CD4-positive, alpha-beta T cell treated with Interleukin-10 for 1 hour (primary cell): ENCODE data around the gene LSM4.
A peak's percentile ranks its signal among the peaks of the same experiment; 100 is the strongest.
"Not testable (repeated sequence)": the region's sequence is repeated elsewhere in the genome, so short reads cannot be mapped to it uniquely, and the experiment has no call there.

ENCODE experiments used
- DNase-seq: peaks from one replicate; pipeline ENCODE4 v3.0.0-alpha.2; 2020

The LSM4 gene

DNA sequence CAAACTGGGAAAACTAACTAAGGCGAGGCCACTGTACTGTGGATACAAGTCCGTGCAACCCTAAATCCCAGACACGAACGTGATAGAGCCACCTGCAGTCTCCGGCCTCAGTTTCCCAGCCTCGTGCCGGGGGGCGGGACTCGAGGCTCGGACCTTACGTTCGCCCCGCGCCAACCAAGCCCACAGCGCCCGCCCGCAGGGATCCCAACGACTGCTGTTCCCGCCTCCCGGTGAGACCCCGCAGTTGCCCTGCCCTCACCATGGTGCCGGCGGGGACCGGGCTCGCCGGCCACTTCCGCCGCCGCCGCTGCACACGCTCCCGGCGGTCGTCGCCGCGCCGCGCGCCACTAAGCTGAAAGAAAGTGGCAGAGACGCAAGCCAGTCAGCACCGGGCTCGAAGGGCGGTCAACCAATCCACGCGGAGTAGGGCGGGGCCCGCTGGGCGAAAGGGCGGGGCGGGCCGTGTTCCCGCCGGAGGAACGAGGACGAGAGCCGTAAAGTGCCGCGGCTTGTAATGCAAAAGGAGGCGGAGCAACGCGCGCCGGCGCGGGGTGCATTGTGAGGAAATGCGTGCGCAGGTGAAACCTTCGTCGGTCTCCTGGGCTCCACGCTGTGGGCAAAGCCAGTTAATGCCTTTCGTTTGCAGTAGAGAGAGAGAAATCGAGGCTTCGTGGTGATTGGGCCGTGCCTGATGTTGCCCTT is at the start of gene LSM4:
LSM4 (minus strand) TSS at position 318 of the 702 bp plus-strand sequence; CDS start at position 262, 56 bp downstream.
- peak; percentile 100 for DNase-seq

DNA sequence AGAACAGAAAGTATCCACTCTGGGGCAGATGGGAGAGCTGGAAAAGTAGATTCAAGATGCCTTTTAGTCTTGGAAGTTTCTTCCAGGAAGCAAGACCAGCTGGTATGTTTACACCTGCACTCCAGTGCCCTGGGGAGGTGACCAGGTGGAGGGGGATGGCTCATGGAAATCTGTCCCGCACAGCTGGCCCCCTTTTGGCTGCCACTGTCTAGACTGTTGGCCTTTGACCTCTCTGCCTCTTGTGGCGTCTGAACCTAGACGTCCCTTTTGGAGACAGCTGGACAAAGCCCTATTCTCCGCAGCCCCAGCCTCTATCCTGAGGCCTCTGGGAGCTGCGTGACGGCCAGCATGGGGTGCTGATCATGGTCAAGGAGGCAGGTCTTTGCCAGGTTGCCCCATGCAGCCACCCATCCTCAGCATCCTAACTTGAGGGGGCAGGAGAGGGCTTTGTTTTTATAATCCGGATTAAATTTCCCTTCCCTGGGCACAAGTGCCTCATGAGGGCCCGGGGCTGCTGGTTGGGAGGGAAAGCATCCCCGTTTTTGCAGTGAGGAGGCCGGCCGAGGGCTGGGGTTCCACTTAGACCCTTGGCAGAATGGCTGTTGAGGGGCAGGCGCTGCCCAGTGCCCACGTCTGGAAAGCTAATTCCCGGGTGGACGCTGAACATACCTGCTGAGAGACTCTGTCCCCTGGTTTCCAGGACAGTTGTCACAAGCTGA is 45.8 kb upstream of the LSM4 start:
- DNase-seq = no peak

DNA sequence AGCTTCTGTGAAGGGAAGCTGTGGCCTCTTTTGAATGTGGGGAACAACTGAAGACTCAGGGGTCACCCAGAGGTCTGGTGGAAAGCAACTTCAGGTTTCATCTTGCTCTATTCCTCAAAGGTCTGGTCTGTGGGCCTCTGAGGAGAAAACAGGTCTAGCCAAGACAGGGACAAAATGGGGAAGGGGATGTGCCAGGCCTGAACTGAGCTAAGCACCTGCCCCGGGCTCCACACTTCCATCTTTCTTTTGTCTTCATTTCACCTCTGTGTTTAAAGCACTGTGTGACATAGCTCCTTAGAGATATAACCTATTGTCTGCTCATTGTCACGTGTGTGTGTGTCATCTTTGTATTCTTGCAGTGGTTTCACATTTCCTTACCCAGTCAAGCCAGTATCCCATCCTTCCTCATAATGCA is 43.2 kb upstream of the LSM4 start:
- DNase-seq = no peak

DNA sequence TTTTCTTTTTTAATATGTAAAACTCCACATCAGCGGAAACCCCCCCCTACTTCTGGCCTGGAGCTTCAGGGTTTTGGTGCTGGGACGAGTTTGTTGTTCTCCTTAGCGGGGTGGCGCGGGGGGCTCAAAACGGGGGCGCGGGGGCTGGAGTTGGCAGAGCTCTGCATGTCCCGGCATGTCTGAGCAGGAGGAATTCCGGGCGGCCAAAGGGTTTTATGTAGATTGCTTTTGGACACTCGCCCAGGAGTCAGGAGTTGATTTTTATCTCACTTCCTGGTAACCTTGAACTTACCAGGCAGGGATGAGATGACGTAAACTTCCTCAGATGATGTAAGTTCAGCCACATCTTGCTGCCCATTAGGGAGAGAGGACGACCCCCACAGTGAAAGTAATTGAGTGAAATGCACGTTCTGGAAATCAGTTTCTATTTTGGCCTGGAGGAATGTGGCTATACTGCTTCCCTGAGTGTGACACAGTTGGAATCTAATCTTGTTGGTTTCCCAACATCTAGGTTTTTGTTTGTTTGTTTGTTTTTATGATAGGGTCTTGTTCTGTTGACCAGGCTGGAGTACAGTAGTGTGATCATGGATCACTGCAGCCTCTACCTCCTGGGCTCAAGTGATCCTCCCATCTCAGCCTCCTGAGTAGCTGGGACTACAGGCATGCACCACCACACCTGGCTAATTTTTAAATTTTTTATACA is 42.1 kb upstream of the LSM4 start:
- no peak for DNase-seq

DNA sequence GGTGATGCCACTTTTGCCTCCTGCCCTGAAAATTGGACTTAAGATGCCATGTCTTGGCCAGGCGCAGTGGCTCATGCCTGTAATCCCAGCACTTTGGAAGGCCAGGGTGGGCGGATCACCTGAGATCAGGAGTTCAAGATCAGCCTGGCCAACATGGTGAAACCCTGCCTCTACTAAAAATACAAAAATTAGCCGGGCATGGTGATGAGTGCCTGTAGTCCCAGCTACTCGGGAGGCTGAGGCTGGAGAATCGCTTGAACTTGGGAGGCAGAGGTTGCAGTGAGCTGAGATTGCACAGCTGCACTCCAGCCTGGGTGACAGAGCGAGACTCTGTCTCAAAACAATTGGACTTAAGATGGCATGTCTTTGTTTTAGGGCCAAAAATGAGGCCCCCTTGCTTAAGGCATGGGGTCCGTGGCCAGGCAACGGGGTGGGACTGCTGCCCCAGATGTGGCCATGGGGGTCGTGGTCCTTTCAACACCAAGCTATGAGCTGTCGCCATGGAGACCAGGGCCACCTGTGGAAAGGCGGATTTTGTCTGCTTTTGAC is 41.5 kb upstream of the LSM4 start:
- DNase-seq = not testable (repeated sequence)

DNA sequence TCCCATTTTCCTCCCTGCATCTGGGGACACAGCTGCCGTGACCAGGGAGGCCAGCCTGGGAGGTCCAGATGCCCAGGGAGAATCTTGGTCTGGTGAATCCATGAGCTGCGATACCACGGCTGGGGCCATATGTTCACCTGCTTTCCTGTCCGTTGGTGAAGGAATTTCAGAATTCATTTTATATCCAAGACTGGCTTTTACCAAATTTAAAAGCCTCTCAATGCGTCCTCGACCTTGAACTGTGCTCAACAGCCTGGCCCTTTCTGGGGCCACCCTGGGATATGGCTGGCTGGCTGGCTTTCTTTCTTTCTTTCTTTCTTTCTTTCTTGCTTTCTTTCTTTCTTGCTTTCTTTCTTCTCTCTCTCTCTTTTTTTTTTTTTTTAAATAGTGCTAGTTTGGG is 40.9 kb upstream of the LSM4 start:
- no peak for DNase-seq

DNA sequence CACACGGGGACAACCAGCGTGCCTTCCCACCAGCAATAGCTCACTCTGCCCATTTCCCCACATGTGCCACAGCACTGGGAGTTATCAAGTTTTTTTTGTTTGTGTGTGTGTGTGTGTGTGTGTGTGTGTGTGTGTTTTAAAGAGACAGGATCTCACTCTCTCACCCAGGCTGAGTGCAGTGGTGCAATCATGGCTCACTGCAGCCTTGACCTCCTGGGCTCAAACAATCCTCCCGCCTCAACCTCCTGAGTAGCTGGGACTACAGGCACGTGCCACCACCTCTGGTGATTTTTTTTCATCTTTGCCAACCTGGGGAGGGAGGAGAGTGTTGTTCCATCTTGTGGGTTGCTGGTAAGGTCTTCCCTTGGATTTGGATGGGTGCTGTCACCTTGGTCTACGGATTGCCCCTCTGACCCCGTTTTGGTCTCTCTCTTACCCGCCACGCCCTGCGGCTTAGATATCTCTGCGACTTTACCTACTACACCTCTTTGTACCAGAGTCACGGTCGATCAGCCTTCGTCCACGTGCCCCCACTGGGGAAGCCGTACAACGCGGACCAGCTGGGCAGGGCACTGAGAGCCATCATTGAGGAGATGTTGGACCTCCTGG is 40.2 kb upstream of the LSM4 start:
- DNase-seq = no peak

DNA sequence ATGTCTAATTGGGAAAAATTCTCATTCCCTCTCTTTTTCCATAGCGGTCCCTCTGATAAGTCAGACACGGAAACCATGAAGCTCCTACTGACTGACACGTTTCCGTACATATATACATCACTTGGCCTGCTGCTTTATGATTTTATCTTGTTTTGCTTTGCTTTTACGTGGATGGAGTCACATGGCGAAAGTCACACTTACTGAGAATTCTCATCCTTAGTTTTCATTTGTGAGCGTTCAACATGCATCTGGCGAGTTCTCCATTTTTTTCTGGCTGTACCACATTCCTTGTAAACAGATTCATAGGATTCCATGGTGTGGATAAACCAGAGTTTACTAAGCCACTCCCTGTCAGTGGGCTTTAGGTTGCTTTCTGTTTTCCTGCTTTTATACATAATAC is 38.8 kb upstream of the LSM4 start:
- no peak for DNase-seq

DNA sequence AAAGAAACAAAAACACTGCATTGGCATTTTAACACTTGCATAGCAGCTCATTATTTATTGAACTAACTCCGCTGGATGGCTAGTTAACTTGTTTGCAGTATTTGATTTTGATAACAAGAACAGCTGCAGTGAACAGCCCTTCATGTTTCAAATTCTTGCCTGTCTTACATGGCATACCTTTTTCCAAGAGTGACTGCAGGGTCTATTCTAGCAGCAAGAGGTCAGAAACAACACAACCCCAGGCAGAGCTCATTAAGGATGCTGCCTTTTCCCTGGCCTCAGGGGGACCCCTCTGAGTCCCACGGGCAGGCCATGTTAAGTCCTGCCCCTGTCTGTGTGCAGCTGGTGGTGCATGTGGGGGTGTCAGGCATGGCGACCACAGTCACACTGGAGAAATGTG is 34.2 kb upstream of the LSM4 start:
- no peak for DNase-seq

DNA sequence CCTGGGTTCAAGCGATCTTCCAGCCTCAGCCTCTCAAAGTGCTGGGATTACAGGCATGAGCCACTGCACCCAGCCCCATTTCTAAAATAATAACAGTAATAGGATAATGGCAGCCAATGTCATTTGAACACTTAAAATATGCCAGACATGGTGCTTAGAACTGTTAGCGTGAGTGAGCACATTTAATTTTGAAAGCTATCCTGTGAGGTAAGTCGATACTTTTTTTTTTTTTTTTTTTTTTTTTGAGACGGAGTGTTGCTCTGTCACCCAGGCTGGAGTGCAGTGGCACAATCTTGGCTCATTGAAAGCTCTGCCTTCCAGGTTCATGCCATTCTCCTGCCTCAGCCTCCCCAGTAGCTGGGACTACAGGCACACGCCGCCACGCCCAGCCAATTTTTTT is 31.9 kb upstream of the LSM4 start:
- DNase-seq = not testable (repeated sequence)

DNA sequence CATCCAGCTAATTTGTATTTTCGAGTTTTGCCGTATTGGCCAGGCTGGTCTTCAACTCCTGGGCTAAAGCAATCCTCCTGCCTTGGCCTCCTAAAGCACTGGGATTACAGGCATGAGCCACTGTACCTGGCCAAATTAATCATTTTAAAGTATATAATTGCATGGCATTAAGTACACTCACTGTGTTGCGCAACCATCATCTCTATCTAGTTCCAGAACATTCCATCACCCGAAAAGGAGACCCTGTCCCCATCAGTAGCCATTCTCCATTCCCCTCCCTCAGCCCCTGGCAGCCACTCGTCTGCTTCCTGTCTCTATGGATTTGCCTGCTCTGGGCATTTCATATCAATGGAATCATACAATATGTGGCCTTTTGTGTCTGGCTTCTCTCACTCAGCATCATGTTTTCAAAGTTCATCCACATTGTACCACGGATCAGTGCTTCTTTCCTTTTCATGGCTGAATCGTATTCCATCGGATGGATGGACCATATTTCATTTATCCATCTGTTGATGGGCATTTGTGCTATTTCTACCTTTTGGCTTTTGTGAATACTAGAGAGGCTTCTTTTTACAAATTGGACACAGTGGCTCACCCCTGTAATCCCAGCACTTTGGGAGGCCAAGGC is 30.6 kb upstream of the LSM4 start:
- DNase-seq = no peak

DNA sequence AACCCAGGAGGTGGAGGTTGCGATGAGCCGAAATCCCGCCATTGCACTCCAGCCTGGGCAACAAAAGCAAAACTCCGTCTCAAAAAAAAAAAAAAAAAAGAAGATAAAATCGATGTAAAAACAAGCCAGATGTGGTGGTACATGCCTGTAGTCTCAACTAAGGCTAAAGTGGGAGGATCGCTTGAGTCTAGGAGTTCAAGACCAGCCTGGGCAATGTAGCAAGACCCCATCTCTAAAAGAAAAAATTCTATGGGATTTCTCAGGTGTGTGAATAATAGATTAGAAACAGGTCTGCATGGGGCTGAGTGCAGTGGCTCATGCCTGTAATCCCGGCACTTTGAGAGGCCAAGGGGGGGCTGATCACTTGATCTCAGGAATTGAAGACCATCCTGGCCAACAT is 28.7 kb upstream of the LSM4 start:
- DNase-seq = no peak

DNA sequence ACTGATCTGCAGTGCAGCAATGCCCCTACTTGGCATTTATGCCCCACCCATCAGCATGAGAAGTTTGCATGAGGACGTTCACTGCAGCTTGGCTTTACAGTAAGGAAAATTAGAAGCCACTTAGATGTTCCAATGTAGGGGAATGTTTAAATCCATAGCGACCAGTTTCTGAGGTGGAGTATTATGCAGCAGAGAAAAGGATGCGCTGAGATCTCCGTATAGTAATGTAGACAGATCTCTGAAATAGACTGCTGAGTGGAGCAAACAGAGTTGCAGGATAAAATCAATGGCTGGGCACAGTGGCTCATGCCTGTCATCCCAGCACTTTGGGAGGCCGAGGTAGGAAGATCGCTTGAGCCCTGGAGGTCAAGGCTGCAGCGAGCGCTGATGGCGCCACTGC is 27.6 kb upstream of the LSM4 start:
- DNase-seq = no peak

DNA sequence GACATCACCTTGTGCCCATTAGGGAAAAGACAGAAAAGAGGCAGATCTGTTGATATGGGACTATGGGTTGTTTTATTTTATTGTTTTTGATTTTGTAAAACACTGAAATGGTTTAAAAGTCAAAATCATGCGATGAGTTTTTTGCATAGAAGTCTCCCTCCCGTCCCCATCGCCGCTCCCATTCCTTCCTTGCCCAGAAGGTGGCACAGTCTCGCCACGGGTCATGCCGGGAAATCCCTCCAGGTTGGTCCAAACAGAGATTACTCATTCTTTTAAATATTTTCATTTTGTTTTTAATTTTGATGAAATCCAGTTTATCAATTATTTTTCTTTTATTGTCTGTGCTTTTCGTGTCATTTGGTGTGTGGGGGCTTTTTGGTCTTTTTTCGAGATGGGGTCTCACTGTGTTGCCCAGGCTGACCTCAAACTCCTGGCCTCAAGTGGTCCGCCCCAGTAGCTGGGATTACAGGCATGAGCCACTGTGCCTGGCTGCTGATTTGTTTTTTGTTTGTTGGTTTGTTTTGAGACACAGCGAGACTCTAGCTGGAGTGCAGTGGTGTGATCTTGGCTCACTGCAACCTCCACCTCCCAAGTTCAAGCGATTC is 26.8 kb upstream of the LSM4 start:
- DNase-seq = no peak

DNA sequence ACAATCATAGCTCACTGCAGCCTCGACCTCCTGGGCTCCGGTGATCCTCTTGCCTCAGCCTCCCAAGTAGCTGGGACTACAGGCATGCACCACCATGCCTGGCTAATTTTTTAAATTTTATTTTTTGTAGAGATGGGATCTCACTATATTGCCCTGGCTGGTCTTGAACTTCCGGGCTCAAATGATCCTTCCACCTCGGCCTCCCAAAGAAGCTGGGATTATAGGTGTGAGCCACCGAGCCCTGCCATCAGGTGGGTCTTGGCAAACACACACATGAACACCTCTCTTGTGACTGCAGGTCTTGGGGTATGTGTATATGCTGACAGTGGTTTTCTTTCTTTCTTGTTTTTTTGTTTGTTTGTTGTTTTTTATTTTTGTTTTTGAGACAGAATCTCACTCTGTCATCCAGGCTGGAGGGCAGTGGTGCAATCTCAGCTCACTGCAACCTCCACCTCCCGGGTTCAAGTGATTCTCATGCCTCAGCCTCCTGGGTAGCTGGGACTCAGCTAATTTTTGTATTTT is 26.0 kb upstream of the LSM4 start:
- not testable (repeated sequence) for DNase-seq

DNA sequence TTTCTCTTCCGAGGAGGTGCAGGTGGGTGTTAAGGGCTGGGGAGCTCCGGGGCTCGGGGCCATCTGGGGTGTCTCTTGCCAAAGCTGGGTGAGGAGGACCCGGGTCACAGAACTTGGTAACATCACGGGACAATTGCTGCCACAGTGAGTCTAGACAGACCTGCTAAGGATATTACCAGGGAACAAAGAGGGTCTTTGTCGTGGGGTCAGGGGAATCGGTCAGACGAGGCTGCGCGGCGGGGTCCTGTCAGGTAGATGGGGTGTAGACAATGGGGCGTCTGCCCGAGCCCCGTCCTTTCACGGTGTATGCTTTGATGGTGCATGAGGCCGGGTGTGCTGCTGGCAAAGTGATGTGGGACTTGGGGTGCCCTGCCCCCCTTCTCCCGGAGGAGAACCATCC is 25.3 kb upstream of the LSM4 start:
- DNase-seq = no peak

DNA sequence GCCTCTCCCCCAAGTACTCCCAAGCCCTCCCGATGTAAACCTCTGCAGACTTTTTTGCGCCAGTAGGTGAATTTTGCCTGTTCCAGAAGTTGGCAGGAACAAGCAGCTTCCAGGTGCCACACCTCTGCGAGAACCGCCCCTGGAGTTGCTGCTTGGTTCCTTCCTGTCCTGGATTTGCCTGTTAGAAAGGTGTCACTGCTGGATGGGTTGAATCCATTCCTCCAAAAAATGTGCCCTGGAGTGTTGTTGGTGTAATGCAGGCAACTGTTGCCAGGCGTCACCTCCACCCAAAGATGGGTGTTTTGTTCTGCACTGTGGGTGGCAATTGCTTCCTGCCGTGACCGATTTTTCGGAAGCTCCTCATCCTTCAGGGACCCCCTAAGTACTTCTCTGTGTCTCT is 23.2 kb upstream of the LSM4 start:
- DNase-seq = no peak

DNA sequence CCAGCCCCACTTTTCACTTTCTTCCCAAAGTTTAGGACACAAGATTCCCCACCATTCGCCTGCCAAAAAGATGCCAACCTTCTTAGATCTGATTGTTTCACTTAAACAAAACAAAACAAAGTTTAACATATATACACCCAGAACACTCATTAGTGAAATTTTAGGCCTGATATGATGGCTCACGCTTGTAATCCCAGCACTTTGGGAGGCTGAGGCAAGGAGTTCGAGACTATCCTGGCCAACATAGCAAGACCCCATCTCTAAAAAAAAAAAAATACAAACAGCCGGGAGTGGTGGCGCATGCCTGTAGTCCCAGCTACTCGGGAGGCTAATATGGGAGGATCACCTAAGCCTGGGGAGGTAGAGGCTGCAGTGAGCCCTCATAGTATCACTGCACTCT is 22.4 kb upstream of the LSM4 start:
- DNase-seq = no peak

DNA sequence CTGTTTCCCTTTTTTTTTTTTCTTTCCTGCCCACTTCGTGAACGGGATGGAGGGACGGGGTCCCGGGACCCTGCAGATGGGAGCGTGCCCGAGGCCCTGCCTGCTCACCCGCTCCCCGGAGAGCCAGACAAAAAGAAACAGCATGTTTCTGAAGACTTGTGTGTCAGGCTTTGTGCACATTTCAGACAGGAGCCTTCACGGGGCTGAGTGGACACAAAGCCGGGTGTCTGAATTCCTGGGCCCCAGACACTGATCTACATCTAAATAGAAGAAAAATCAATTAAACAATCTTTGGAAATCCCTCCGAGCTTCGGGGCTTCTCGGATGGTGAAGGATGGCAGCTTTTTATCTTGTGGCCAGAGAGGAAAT is 21.7 kb upstream of the LSM4 start:
- no peak for DNase-seq

DNA sequence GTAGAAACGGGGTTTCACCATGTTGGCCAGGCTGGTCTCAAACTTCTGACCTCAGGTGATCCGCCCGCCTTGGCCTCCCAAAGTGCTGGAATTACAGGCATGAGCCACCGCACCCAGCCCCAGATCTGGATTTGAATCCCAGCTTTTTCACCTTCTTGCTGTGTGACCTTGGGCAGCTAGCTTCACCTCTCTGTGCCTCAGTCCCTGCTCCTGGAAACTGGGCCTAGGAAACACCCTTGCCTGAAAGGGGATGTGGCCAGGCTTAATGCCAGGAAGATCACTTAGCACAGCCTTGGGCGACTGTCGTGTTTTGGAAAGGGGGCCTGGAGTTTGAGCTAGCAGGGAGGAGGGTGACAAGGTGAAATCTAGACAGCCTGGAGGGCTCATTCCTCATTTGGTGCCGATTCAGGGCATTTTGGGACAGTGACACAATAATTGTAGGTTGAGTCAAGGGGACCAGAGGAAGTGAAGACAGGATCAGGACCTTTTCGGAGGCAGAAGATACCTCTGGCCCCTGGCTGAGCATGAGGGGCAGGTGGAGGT is 19.3 kb upstream of the LSM4 start:
- no peak for DNase-seq

DNA sequence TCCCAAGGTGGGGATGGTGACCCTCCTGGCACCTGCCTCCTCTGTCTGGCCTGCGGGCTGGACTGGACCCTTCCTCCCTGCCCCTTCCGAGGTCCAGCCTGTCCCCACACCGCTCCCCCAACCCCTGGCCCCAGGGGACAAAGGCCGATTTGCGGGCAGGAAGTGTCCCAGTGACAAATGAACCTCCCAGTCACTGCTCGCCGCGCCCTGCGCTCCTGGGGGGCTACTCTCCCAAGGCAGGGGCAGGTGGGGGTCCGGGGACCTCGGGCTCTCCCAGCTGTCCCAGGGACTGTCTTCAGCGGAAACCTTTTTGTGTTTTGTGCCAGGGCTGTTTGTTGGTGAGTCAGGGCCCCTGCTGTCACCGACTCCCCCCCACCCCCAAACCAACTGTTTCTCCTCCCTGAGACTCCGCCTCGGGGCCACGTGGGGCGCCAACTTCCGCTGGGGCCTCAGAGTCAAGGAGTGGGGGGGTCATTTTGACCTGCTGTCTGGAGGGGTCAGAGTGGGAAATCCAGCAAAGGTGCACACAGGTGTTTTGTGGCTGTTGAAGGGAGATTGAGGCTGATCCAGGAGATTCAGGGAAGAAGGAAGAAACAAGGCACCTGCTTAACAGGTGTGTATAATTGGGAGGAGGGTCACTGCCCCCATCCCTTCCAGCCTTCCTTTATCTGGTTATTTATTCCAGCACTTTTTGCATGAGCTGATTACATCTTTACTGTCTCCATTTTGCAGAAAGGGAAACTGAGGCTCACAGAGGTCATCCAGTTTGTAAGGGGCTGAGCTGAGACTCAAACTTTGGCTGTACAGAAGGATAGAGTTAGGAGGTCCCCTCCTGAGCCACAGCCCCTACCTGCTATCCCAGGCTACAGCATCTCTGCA is 18.4 kb upstream of the LSM4 start:
- DNase-seq = peak; percentile 67
